HG03175 (cell line): ENCODE measurements around the gene DDX54.
"Not testable (repeated sequence)": the region's sequence is repeated elsewhere in the genome, so short reads cannot be mapped to it uniquely, and the experiment has no call there.

Source experiments
- ATAC-seq: cut with Tn5 transposase; IDR thresholded peaks from one replicate; pipeline ENCODE4 v1.9.1; 2021; ENCODE audit warnings: mild to moderate bottlenecking, moderate library complexity; ENCODE audit not compliant: unreplicated experiment

The DDX54 gene

GRCh38 chr12:113143959-113144358, 41.3 kb downstream of the DDX54 start:
- no peak for ATAC-seq

GRCh38 chr12:113142886-113143332, 42.4 kb downstream of the DDX54 start:
- ATAC-seq: no peak

- ATAC-seq: no peak
These were observed 42.9 kb downstream of the DDX54 start for GRCh38 chr12:113142173-113142885.

- not testable (repeated sequence) for ATAC-seq
These were observed 43.6 kb downstream of the DDX54 start for GRCh38 chr12:113141716-113142115.

GRCh38 chr12:113140706-113141105, 44.6 kb downstream of the DDX54 start:
- ATAC-seq: no peak

GRCh38 chr12:113138826-113139225, 46.5 kb downstream of the DDX54 start:
- no peak for ATAC-seq

- no peak for ATAC-seq
These were observed 47.2 kb downstream of the DDX54 start for GRCh38 chr12:113137861-113138783.

- ATAC-seq: no peak
These were observed 48.2 kb downstream of the DDX54 start for GRCh38 chr12:113136990-113137511.

GRCh38 chr12:113136128-113136989, 48.9 kb downstream of the DDX54 start:
- no peak for ATAC-seq

- no peak for ATAC-seq
These were observed 49.8 kb downstream of the DDX54 start, which contains the start of gene RASAL1 for GRCh38 chr12:113135178-113136127. Gene RASAL1, minus strand, starts transcription at chr12:113135761. Its CDS starts 299 bp downstream, at chr12:113135462.

- no peak for ATAC-seq
These were observed 50.7 kb downstream of the DDX54 start for GRCh38 chr12:113134521-113134951.

GRCh38 chr12:113134071-113134470, 51.2 kb downstream of the DDX54 start:
- no peak for ATAC-seq

- ATAC-seq: no peak
These were observed 51.6 kb downstream of the DDX54 start for GRCh38 chr12:113133666-113134065.

GRCh38 chr12:113133036-113133435, 52.2 kb downstream of the DDX54 start:
- no peak for ATAC-seq

GRCh38 chr12:113131556-113131955, 53.7 kb downstream of the DDX54 start:
- ATAC-seq: no peak

GRCh38 chr12:113130457-113131135, 54.7 kb downstream of the DDX54 start:
- ATAC-seq: no peak

- ATAC-seq: no peak
These were observed 55.4 kb downstream of the DDX54 start for GRCh38 chr12:113129664-113130456.
